Esophagus muscularis mucosa (tissue), 4 donors: Measurements from ENCODE around the gene TGFBR3.

ENCODE experiments used
- EP300 ChIP-seq: sonication (generic); formaldehyde crosslinking; IDR thresholded peaks from one replicate; pipeline ENCODE4 v1.6.1; 2017; ENCODE audit warnings: antibody characterized with exemption
- POLR2A ChIP-seq: fragments of 450-650 bp; IDR thresholded peaks from one replicate; pipeline ENCODE4 v1.6.1; 2017; ENCODE audit warnings: antibody characterized with exemption, moderate library complexity, mild to moderate bottlenecking, low read depth
- POLR2AphosphoS5 ChIP-seq, 2 donors: sonication (generic); formaldehyde crosslinking; IDR thresholded peaks; one replicate each; pipeline ENCODE4 v1.6.1; 2017; ENCODE audit warnings: antibody characterized with exemption in 2 of 2
- TF ChIP-seq, protein P1 (sequence below), 3 experiments: fragments of 200-600 bp in 2 of 3; fragments of 450-650 bp in 1 of 3; sonication (generic) in 2 of 3; IDR thresholded peaks; one replicate each; pipeline ENCODE4 v1.5.1; 2017 to 2019; ENCODE audit warnings: antibody characterized with exemption in 3 of 3, mild to moderate bottlenecking in 2 of 3, moderate library complexity in 1 of 3

DNA sequence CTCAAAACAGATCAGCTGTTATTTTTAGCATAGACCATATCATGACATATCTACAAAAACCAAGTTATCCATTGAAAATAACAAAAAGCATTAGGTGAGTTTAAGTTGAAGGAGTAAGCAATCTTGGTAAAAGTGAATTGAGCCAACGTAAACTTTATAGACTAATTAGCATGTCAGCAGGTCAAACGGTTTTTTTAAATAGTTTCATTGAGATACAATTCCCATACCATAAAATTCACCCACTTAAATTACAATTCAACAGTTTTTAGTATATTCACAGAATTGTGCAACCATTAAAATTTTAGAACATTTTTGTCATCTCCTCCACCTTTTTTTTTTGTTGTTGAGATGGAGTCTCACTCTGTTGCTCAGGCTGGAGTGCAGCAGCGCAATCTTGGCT, 92.1 kb downstream of the TGFBR3 start:
- TF ChIP-seq, protein P1, sequence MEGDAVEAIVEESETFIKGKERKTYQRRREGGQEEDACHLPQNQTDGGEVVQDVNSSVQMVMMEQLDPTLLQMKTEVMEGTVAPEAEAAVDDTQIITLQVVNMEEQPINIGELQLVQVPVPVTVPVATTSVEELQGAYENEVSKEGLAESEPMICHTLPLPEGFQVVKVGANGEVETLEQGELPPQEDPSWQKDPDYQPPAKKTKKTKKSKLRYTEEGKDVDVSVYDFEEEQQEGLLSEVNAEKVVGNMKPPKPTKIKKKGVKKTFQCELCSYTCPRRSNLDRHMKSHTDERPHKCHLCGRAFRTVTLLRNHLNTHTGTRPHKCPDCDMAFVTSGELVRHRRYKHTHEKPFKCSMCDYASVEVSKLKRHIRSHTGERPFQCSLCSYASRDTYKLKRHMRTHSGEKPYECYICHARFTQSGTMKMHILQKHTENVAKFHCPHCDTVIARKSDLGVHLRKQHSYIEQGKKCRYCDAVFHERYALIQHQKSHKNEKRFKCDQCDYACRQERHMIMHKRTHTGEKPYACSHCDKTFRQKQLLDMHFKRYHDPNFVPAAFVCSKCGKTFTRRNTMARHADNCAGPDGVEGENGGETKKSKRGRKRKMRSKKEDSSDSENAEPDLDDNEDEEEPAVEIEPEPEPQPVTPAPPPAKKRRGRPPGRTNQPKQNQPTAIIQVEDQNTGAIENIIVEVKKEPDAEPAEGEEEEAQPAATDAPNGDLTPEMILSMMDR (IDR thresholded peaks at IDR 0.05), result no peak
- TF ChIP-seq POLR2AphosphoS5 (IDR thresholded peaks at IDR 0.05), result no peak
- no peak for TF ChIP-seq POLR2A
- no peak for TF ChIP-seq EP300
